ENCODE data around the gene KLF17. TPM values are rescaled to one million over a fixed set of nuclear protein-coding genes. Genes with fewer than 3 reads are reported as not detected.

The KLF17 gene
- polyA plus RNA-seq, 1 donor (not counting 4 experiments of a cell fraction or from before 2014, with no cell fraction given) = not detected

- Histone ChIP-seq H3K36me3 (ENCODE audit: control insufficient read depth in 2 of 2, extremely low read depth in 1 of 2, insufficient read depth in 2 of 2, low read length in 2 of 2) (no peaks in the 10 kb centered on the region), H3K27ac (ENCODE audit: control insufficient read depth, insufficient read depth, low read length) (no peak overlapping the region), H3K79me2 (ENCODE audit: control insufficient read depth, insufficient read depth, low read length) (no peaks in the 10 kb centered on the region), H3K9ac (ENCODE audit: control insufficient read depth, extremely low read depth, insufficient read depth, low read length) (no peak overlapping the region), H3K27me3 (ENCODE audit: control insufficient read depth, extremely low read depth, insufficient read depth, low read length) (no peaks in the 10 kb centered on the region), H2AFZ (ENCODE audit: control insufficient read depth, low read length) (no peak overlapping the region), H3K4me1 (ENCODE audit: control insufficient read depth, extremely low read depth, insufficient read depth, low read length) (no peaks in the 10 kb centered on the region), H3K9me1 (ENCODE audit: control insufficient read depth, extremely low read depth, insufficient read depth, low read length) (no peaks in the 10 kb centered on the region), H3K4me2 (ENCODE audit: control insufficient read depth, extremely low read depth, insufficient read depth, low read depth, low read length) (no peak overlapping the region), H4K20me1 (ENCODE audit: control insufficient read depth, extremely low read depth, insufficient read depth, low read length) (no peaks in the 10 kb centered on the region), H3K9me3 (ENCODE audit: control insufficient read depth, low read depth, low read length) (no peaks in the 10 kb centered on the region), H3K4me3 (ENCODE audit: control insufficient read depth in 2 of 3, extremely low read depth in 1 of 3, insufficient read depth in 2 of 3, low read depth in 1 of 3, low read length in 3 of 3) (no peak overlapping the region)
- TF ChIP-seq EZH2 (IDR thresholded peaks at IDR 0.05; ENCODE audit: low read length) (no peak), CTCF (optimal IDR thresholded peaks at IDR 0.05 in 1 of 3, IDR thresholded peaks at IDR 0.05 in 1 of 3, conservative IDR thresholded peaks at IDR 0.05 in 1 of 3; ENCODE audit: extremely low read depth in 1 of 3, insufficient read depth in 2 of 3, low read length in 3 of 3) (no peak)
- no peak for DNase-seq (ENCODE audit: low read depth, low spot score)
- no peak for FAIRE-seq
- dilution Hi-C loops (cut with MboI; ENCODE audit: extremely low pct_ligation_motif_present, low sequenced_read_pairs) = no loop called here
Measured at GRCh38 chr1:44119525-44119924, 904 bp downstream of the KLF17 start.

- H3K79me2 ChIP-seq (ENCODE audit: control insufficient read depth, insufficient read depth, low read length) = no peaks in the 10 kb centered on the region
- H3K9me3 ChIP-seq (ENCODE audit: control insufficient read depth, low read depth, low read length) = no peaks in the 10 kb centered on the region
- DNase-seq (ENCODE audit: low read depth, low spot score) (no peak), FAIRE-seq (no peak)
- no peak overlapping the region for H3K4me2 ChIP-seq (ENCODE audit: control insufficient read depth, extremely low read depth, insufficient read depth, low read depth, low read length)
- dilution Hi-C loops (cut with MboI; ENCODE audit: extremely low pct_ligation_motif_present, low sequenced_read_pairs) = no loop called here
- no peak overlapping the region for H3K4me3 ChIP-seq (ENCODE audit: control insufficient read depth in 2 of 3, extremely low read depth in 1 of 3, insufficient read depth in 2 of 3, low read depth in 1 of 3, low read length in 3 of 3)
- no peaks in the 10 kb centered on the region for H3K36me3 ChIP-seq (ENCODE audit: control insufficient read depth in 2 of 2, extremely low read depth in 1 of 2, insufficient read depth in 2 of 2, low read length in 2 of 2)
- no peaks in the 10 kb centered on the region for H4K20me1 ChIP-seq (ENCODE audit: control insufficient read depth, extremely low read depth, insufficient read depth, low read length)
- no peak overlapping the region for H2AFZ ChIP-seq (ENCODE audit: control insufficient read depth, low read length)
- H3K4me1 ChIP-seq (ENCODE audit: control insufficient read depth, extremely low read depth, insufficient read depth, low read length) = no peaks in the 10 kb centered on the region
- H3K27ac ChIP-seq (ENCODE audit: control insufficient read depth, insufficient read depth, low read length) = no peak overlapping the region
- no peak overlapping the region for H3K9ac ChIP-seq (ENCODE audit: control insufficient read depth, extremely low read depth, insufficient read depth, low read length)
- no peaks in the 10 kb centered on the region for H3K27me3 ChIP-seq (ENCODE audit: control insufficient read depth, extremely low read depth, insufficient read depth, low read length)
- no peak for TF ChIP-seq CTCF (optimal IDR thresholded peaks at IDR 0.05 in 1 of 3, IDR thresholded peaks at IDR 0.05 in 1 of 3, conservative IDR thresholded peaks at IDR 0.05 in 1 of 3; ENCODE audit: extremely low read depth in 1 of 3, insufficient read depth in 2 of 3, low read length in 3 of 3)
- no peak for TF ChIP-seq EZH2 (IDR thresholded peaks at IDR 0.05; ENCODE audit: low read length)
- H3K9me1 ChIP-seq (ENCODE audit: control insufficient read depth, extremely low read depth, insufficient read depth, low read length) = no peaks in the 10 kb centered on the region
Measured at GRCh38 chr1:44120398-44120949, 1.9 kb downstream of the KLF17 start.
